SU-DHL-6 (cell line): Measurements from ENCODE around the gene FAM81A.

Experiments
- H2AFZ ChIP-seq: fragments of 200-600 bp; sonication (generic); 2 replicates; pipeline ENCODE4 v1.6.1; 2014; ENCODE audit warnings: low read depth, mild to moderate bottlenecking, moderate library complexity, mixed read lengths, antibody characterized with exemption, low read length; ENCODE audit not compliant: severe bottlenecking
- H3F3A ChIP-seq: fragments of 200-600 bp; shearing (Covaris generic); 2 replicates; pipeline ENCODE4 v1.6.0; 2016; ENCODE audit warnings: antibody characterized with exemption, mild to moderate bottlenecking; ENCODE audit not compliant: insufficient read depth
- H3K27ac ChIP-seq: fragments of 200-600 bp; sonication (generic); 2 replicates; pipeline ENCODE4 v1.5.1; 2016; ENCODE audit warnings: low read depth, mild to moderate bottlenecking, low read length, moderate library complexity, mixed read lengths
- H3K27me3 ChIP-seq: fragments of 200-600 bp; sonication (generic), shearing (Covaris generic); 2 replicates; pipeline ENCODE4 v1.6.0; 2014; ENCODE audit warnings: mild to moderate bottlenecking, low read length
- H3K36me3 ChIP-seq: fragments of 200-600 bp; sonication (generic); 2 replicates; pipeline ENCODE4 v1.6.1; 2014; ENCODE audit warnings: mild to moderate bottlenecking, low read length, mixed read lengths
- H3K4me2 ChIP-seq: fragments of 300-600, 200-600 bp; shearing (Covaris generic), sonication (generic); 2 replicates; pipeline ENCODE4 v1.6.0; 2014; ENCODE audit warnings: low read length, low read depth, mild to moderate bottlenecking; ENCODE audit not compliant: poor library complexity, severe bottlenecking
- H3K4me3 ChIP-seq: fragments of 200-600 bp; sonication (generic); 2 replicates; pipeline ENCODE4 v1.5.1; 2014; ENCODE audit warnings: antibody characterized with exemption, low read length, mild to moderate bottlenecking, mixed read lengths; ENCODE audit not compliant: insufficient read depth, poor library complexity, severe bottlenecking
- H3K79me2 ChIP-seq: fragments of 200-600 bp; sonication (generic); 2 replicates; pipeline ENCODE4 v1.6.1; 2014; ENCODE audit warnings: mild to moderate bottlenecking, low read length, moderate library complexity; ENCODE audit not compliant: insufficient read depth
- H3K9ac ChIP-seq: fragments of 200-600 bp; sonication (generic); 2 replicates; pipeline ENCODE4 v1.7.0; 2014; ENCODE audit warnings: mild to moderate bottlenecking, low read length
- H3K9me2 ChIP-seq: fragments of 200-600 bp; sonication (generic); replicated peaks from 2 replicates; pipeline ENCODE4 v1.6.1; 2014; ENCODE audit warnings: low read length; ENCODE audit not compliant: insufficient read depth
- H3K9me3 ChIP-seq: fragments of 200-600 bp; sonication (generic); 2 replicates; pipeline ENCODE4 v1.6.1; 2014; ENCODE audit warnings: low read length, mixed read lengths; ENCODE audit not compliant: insufficient read depth
- H4K20me1 ChIP-seq: fragments of 200-600 bp; sonication (generic); 2 replicates; pipeline ENCODE4 v1.6.1; 2014; ENCODE audit warnings: low read depth, mild to moderate bottlenecking, antibody characterized with exemption, low read length, moderate library complexity, mixed read lengths
- EZH2phosphoT487 ChIP-seq: fragments of 200-600 bp; sonication (generic), shearing (Covaris generic); conservative IDR thresholded peaks from 2 replicates; pipeline ENCODE4 v1.6.1; 2018; ENCODE audit warnings: mild to moderate bottlenecking, antibody characterized with exemption, low read length, moderate library complexity, mixed read lengths
- TF ChIP-seq, protein P1 (sequence below): fragments of 200-600 bp; sonication (generic); IDR thresholded peaks from one replicate; pipeline ENCODE4 v1.5.1; 2017; ENCODE audit warnings: antibody characterized with exemption, mild to moderate bottlenecking, low read length, moderate library complexity; ENCODE audit not compliant: insufficient read depth, poor library complexity, severe bottlenecking

Gene FAM81A

DNA sequence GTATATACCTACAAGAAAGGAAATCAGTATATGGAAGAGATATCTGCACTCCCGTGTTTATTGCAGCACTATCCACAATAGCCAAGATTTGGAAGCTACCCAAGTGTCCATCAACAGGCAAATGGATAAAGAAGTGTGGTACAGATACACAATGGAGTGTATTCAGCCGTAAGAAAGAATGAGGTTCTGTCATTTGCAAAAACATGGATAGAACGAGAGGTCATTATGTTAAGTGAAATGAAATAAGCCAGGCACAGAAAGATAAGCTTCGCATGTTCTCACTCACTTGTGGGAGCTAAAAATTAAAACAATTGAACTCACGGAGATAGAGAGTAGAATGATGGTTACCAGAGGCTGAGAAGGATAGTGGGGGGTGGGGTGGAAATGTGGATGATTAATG lies 53.1 kb downstream of the FAM81A start:
- Histone ChIP-seq H3K4me2 (no peak overlapping the region), H3F3A (peaks cover 31% of the 10 kb centered on the region), H3K79me2 (peaks cover 15% of the 10 kb centered on the region), H3K9ac (no peak overlapping the region), H3K9me3 (no peaks in the 10 kb centered on the region), H3K4me3 (no peak overlapping the region), H3K27me3 (no peaks in the 10 kb centered on the region), H3K9me2 (no peaks in the 10 kb centered on the region), H2AFZ (no peak overlapping the region), H3K27ac (peak overlapping the region; percentile 61), H4K20me1 (no peaks in the 10 kb centered on the region), H3K36me3 (peaks cover 4% of the 10 kb centered on the region; the same call in 1 of the 2 replicates)
- TF ChIP-seq EZH2phosphoT487 = no peak
- TF ChIP-seq, protein P1, sequence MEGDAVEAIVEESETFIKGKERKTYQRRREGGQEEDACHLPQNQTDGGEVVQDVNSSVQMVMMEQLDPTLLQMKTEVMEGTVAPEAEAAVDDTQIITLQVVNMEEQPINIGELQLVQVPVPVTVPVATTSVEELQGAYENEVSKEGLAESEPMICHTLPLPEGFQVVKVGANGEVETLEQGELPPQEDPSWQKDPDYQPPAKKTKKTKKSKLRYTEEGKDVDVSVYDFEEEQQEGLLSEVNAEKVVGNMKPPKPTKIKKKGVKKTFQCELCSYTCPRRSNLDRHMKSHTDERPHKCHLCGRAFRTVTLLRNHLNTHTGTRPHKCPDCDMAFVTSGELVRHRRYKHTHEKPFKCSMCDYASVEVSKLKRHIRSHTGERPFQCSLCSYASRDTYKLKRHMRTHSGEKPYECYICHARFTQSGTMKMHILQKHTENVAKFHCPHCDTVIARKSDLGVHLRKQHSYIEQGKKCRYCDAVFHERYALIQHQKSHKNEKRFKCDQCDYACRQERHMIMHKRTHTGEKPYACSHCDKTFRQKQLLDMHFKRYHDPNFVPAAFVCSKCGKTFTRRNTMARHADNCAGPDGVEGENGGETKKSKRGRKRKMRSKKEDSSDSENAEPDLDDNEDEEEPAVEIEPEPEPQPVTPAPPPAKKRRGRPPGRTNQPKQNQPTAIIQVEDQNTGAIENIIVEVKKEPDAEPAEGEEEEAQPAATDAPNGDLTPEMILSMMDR = no peak

DNA sequence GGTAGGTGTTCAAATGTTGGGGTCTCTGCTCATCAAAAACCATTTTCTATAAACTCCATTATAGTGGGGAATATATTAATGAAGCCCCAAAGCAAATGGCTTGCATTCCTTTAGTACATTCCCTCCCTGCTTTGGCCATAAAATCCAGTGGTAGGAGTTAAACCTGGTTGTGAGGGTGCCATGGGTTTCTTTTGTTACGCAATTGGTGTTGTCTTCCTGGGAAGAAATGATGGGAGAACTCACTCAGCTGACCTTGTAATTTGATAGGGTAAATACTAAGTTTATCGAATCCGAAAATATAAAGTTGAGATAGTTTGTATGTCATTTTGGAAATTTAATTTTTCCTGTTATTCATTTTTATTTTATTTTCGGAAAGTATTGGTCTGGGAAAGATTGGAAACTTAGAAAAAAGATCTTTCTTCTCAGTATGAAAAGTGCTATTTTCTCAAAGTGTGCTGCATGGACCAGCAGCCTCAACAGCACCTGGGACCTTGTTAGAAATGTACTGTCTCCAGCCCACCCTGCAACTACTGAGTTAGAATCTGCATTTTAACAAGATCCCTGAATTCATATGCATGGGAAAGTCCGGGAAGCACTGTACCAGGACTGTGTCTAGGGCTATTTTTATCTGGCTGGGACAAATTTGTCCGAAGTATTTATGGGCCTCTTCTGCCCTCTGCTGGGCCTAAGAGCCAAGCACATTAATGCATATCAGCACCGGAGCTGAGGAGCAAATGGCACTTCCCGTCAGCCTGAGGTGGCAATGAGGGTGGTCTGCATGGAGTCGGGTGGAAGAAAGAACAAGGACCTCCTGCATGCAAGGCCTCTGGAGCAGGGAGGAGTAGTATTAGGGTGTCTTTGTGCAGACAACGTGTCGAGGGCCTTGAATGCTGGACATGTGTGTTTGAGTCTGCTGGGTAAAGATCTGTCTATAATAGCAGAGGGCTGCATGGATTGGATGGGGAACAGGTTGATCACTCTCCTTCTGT lies 54.7 kb downstream of the FAM81A start:
- Histone ChIP-seq H4K20me1 (no peaks in the 10 kb centered on the region), H3F3A (peaks cover 31% of the 10 kb centered on the region), H2AFZ (no peak overlapping the region)

DNA sequence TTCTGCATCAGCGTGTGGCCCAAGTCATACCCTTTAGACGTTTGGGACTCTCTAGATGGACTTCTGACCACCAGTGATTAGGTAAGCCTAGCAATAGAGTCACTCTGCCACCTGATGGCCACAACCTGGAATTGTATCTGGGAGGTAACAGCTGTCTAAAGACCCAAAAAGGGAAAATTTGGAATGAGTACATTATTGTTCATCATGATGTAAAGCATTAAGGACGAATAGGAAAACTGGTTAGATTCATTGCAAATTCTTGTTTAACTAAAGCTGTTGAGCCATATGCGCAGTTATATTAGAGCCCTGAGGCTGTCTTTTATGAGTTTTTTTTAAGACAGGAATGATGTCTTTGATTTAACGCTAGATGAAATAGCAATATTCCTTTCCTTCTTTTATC lies 63.6 kb downstream of the FAM81A start:
- no peak for TF ChIP-seq EZH2phosphoT487
- TF ChIP-seq, protein P1 = peak; percentile 61
- no peaks in the 10 kb centered on the region for H4K20me1 ChIP-seq
- H3K4me2 ChIP-seq = no peak overlapping the region
- H3K9ac ChIP-seq = no peak overlapping the region
- H3K36me3 ChIP-seq = peaks cover under 1% of the 10 kb centered on the region
- H3K9me2 ChIP-seq = no peaks in the 10 kb centered on the region
- no peaks in the 10 kb centered on the region for H3K9me3 ChIP-seq
- no peaks in the 10 kb centered on the region for H3K27me3 ChIP-seq
- peaks cover 17% of the 10 kb centered on the region; the same call in 1 of the 2 replicates for H3F3A ChIP-seq
- peaks cover 17% of the 10 kb centered on the region for H3K79me2 ChIP-seq
- no peak overlapping the region for H2AFZ ChIP-seq
- no peak overlapping the region for H3K27ac ChIP-seq
- H3K4me3 ChIP-seq = no peak overlapping the region

More for the DNA sequence above, 54.7 kb downstream of the FAM81A start:
- H3K9me3 ChIP-seq = no peaks in the 10 kb centered on the region
- H3K27ac ChIP-seq = peak overlapping the region; percentile 61
- H3K9me2 ChIP-seq = no peaks in the 10 kb centered on the region
- H3K36me3 ChIP-seq = no peaks in the 10 kb centered on the region; the same call in 1 of the 2 replicates
- no peaks in the 10 kb centered on the region for H3K27me3 ChIP-seq
- H3K9ac ChIP-seq = no peak overlapping the region
- H3K4me2 ChIP-seq = no peak overlapping the region
- TF ChIP-seq, protein P1 = peak; percentile 88
- TF ChIP-seq EZH2phosphoT487 = no peak
- peaks cover 15% of the 10 kb centered on the region for H3K79me2 ChIP-seq
- H3K4me3 ChIP-seq = no peak overlapping the region
